WTC11 (cell line): ENCODE data around the gene UBL5.

Source experiments
- ATF2 ChIP-seq: sonication (generic); formaldehyde crosslinking; IDR thresholded peaks from 2 replicates; pipeline ENCODE4 v1.8.1; 2022; ENCODE audit warnings: low read depth, missing genetic modification reagents, borderline replicate concordance
- ATF3 ChIP-seq: sonication (generic); formaldehyde crosslinking; conservative IDR thresholded peaks from 2 replicates; pipeline ENCODE4 v1.8.1; 2022; ENCODE audit warnings: mild to moderate bottlenecking, missing genetic modification reagents
- CTCF ChIP-seq: fragments of 200-600 bp; IDR thresholded peaks from 2 replicates; pipeline ENCODE4 v1.8.0; 2022; ENCODE audit warnings: antibody characterized with exemption
- ESRRA ChIP-seq: sonication (generic); formaldehyde crosslinking; IDR thresholded peaks from 2 replicates; pipeline ENCODE4 v1.8.1; 2022; ENCODE audit warnings: mild to moderate bottlenecking, missing genetic modification reagents, borderline replicate concordance
- HMGXB4 ChIP-seq: sonication (generic); formaldehyde crosslinking; IDR thresholded peaks from 2 replicates; pipeline ENCODE4 v1.8.1; 2023; ENCODE audit warnings: mild to moderate bottlenecking, moderate library complexity, missing genetic modification reagents
- KAT7 ChIP-seq: sonication (generic); formaldehyde crosslinking; IDR thresholded peaks from 2 replicates; pipeline ENCODE4 v1.8.1; 2023; ENCODE audit warnings: missing genetic modification reagents, mild to moderate bottlenecking, borderline replicate concordance
- MLX ChIP-seq: sonication (generic); formaldehyde crosslinking; IDR thresholded peaks from 2 replicates; pipeline ENCODE4 v1.8.1; 2023; ENCODE audit warnings: mild to moderate bottlenecking, missing genetic modification reagents, moderate library complexity
- PREB ChIP-seq: sonication (generic); formaldehyde crosslinking; IDR thresholded peaks from 2 replicates; pipeline ENCODE4 v1.8.1; 2022; ENCODE audit warnings: mild to moderate bottlenecking, missing genetic modification reagents, moderate library complexity, borderline replicate concordance
- RELA ChIP-seq: sonication (generic); formaldehyde crosslinking; IDR thresholded peaks from 2 replicates; pipeline ENCODE4 v1.8.1; 2022; ENCODE audit warnings: missing genetic modification reagents, mild to moderate bottlenecking, borderline replicate concordance
- ZNF138 ChIP-seq: sonication (generic); formaldehyde crosslinking; conservative IDR thresholded peaks from 2 replicates; pipeline ENCODE4 v1.8.1; 2022; ENCODE audit warnings: mild to moderate bottlenecking, moderate library complexity, missing genetic modification reagents
- ZNF232 ChIP-seq: sonication (generic); formaldehyde crosslinking; IDR thresholded peaks from 2 replicates; pipeline ENCODE4 v1.8.0; 2022; ENCODE audit warnings: mild to moderate bottlenecking, missing genetic modification reagents
- ZSCAN18 ChIP-seq: fragments of 250-450 bp; sonication (Bioruptor Pico); IDR thresholded peaks from 2 replicates; pipeline ENCODE4 v2.1.2; 2022; ENCODE audit warnings: mild to moderate bottlenecking, moderate library complexity

GRCh38 chr19:9801976-9802375 is 25.7 kb upstream of the UBL5 start:
- TF ChIP-seq PREB (CRISPR knock-in tag) (no peak), CTCF (no peak), ATF2 (no peak), ATF3 (no peak), HMGXB4 (CRISPR knock-in tag) (no peak), RELA (CRISPR knock-in tag) (no peak), ZNF138 (CRISPR knock-in tag) (no peak), KAT7 (CRISPR knock-in tag) (no peak), ZSCAN18 (no peak), MLX (CRISPR knock-in tag) (no peak), ZNF232 (CRISPR knock-in tag) (no peak), ESRRA (CRISPR knock-in tag) (no peak)
